Fibroblast of skin of right biceps (primary cell): ENCODE measurements around the gene DUSP16.

ENCODE experiments used
- DNase-seq: peaks from one replicate; pipeline ENCODE4 v3.0.0-alpha.2; 2013

The DUSP16 gene

DNA sequence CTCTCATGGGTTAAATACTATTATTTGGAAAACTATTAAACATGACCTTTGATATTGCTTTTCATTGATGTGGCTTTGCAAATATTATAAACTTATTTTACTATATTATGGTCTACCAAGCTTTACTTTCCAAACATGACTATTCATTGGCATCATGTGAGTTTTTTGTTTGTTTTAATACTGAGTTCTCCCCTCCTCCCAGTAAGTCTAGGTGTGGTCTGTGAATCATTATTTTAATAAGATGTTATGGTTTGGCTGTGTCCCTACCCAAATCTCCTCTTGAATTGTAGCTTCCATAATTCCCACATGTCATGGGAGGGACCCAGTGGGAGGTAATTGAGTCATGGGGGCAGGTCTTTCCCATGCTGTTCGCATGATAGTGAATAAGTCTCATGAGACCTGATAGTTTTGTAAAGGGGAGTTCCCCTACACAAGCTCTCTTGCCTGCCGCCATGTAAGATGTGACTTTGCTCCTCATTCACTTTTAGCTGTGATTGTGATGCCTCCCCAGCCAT is 125.8 kb downstream of the DUSP16 start:
- DNase-seq: peak; percentile 32

DNA sequence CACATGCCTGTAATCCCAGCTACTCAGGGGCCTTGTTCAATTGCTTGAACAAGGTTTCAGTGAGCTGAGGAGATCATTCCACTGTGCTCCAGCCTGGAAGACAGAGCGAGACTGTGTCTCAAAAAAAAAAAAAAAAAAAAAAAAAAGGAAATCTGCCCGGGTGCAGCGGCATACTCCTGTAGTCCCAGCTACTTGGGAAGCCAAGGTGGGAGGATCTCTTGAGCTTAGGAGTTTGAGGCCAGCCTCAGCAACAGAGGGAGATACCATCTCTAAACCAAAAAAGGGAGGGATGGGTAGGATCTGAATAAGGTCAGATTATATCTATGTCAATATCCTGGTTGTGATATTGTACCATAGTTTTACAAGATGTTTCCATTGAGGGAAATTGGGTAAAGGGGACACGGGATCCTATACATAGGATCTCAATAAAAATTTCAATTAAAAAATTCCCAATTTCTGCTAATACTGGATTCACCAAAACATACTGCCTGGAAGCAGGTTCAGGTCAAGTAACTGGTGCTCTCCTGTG is 129.4 kb downstream of the DUSP16 start:
- no peak for DNase-seq

DNA sequence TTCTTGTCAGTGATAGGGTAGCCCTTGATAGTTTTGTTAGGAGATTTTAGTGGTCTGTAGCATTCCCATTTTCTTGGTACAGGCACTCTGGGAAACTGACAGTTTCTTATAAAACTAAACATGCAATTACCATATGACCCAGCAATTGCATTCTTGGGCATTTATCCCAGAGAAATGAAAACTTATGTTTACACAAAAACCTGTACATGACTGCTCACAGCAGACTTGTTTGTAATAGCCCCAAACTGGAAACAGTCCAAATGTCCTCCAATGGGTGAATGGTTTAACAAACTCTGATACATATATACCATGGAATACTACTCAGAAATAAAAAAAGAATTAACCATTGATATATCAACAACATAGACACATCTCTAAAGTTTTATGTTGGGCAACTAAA is 130.3 kb downstream of the DUSP16 start:
- peak; percentile 76 for DNase-seq

DNA sequence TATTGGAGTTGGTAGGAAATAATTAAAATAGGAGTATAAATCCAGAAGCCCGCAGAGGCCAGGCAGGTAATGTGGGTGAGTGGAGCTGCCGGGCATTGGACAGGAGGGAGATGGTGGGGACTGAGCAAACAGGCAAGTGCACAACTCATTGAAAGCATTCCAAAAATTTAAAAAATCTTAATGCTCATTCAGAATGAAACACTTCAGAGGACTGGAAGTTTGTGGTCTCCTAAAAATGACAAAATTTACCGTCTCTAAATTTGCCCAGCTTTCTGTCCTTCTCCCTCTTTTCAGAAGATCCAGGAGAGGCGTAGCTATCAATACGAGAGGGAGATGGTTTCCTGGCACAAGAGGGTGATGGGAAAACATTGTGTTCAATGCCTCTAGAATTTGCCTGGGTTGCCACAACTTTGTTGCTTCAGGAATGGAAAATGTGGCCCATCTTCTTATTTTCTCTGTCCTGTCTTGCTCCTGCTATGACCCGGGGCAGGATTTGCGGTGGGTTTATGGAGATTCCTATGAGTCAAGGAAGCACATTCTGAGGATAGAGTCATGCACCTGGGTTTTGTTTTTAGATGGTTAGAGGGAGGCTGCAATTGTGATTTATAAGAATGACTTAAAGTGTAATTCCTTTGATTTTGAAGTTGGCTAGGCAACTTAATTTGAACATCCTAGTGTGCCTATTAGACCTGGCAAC is 133.6 kb downstream of the DUSP16 start:
- peak; percentile 22 for DNase-seq

DNA sequence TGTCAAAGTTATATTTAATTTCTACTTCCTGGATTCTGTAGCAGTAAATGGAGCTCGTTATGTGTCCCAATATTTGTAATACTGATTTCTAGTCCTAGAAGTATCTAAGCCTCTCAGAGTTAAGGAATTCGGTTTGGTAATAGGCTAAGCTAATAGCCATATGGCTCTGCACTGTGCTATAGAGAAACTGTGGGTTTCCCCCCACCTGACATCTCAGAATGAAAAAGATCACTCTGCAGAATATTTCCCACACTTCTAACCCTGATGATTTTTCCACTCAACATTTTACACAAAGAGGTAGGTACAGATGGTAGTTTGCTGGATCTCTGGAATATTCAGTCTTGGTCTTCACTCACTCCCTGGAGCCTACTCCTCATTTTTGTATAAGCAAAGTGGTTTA is 134.6 kb downstream of the DUSP16 start:
- no peak for DNase-seq

DNA sequence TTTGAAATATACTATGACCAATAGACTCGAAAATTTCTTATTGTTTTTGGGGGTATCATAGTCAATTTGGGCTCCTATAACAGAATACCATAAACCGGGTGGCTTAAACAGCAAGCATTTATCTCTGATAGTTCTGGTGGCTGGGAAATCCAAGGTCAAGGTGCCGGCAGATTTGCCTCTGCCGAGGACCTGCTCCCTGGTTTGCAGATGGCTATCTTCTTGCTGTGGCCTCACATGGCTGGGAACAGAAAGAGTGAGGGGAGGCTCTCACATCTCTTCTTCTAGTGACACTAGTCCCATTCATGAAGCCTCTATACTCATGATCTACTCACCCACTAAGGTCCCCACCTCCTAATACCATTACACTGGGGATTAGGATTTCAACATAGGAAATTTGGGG is 135.1 kb downstream of the DUSP16 start:
- DNase-seq: no peak

DNA sequence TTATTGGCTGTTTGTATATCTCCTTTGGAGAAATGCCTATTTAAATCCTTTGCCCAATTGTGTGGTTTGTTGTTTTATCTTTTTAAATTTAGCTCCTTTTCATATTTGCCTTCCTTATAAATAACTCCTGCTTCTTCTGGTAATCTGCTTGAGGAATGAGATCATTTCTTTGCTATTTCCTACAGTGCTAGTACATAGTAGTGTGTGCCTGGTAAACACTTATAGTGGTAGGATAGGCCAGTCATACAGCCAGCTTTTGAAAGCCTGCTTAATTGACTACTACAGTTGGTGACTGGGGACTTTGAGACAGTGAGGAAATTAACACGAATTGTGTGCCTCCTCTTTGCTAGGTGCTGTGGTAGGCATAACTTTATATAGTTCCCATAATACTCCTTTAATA is 137.0 kb downstream of the DUSP16 start:
- peak; percentile 53 for DNase-seq

DNA sequence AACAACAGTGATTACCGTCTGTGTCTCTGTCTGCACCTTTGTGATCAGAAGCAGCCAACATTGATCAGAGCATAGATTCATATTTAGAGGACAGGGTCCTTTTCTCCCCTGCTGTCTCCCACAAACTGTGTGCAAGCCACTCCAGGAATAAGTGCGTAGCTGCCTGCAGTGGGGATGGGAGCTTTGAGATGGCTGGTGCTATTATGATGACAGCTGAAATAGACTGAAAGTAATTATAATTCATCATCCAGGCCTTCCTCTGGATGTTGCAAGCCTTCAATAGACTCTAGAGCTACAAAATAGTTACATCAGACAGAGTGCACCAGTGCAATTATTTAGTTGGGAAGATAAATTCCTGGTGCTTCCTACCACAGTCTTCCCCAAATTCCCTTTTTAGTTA is 137.7 kb downstream of the DUSP16 start:
- DNase-seq: peak; percentile 44
